ENCODE measurements around the gene ADRM1.

Gene ADRM1

GRCh38 chr20:62287759-62288534 lies 14.8 kb upstream of the ADRM1 start:
- DNase-seq (ENCODE audit: low spot score): no peak
- in situ Hi-C loops (cut with MboI; ENCODE audit: low sequenced_read_pairs, unreplicated experiment): no loop called here

GRCh38 chr20:62288535-62289105 lies 14.2 kb upstream of the ADRM1 start:
- DNase-seq (ENCODE audit: low spot score): no peak
- no peak for TF ChIP-seq CTCF (IDR thresholded peaks at IDR 0.05; ENCODE audit: borderline replicate concordance, control extremely low read depth, extremely low read depth, insufficient read depth, missing control alignments)
- in situ Hi-C loops (cut with MboI; ENCODE audit: low sequenced_read_pairs, unreplicated experiment): no loop called here

More at GRCh38 chr20:62287759-62288534, 14.8 kb upstream of the ADRM1 start:
- TF ChIP-seq CTCF (IDR thresholded peaks at IDR 0.05; ENCODE audit: borderline replicate concordance, control extremely low read depth, extremely low read depth, insufficient read depth, missing control alignments): no peak

- TF ChIP-seq CTCF (IDR thresholded peaks at IDR 0.05; ENCODE audit: borderline replicate concordance, control extremely low read depth, extremely low read depth, insufficient read depth, missing control alignments): no peak
- in situ Hi-C loops (cut with MboI; ENCODE audit: low sequenced_read_pairs, unreplicated experiment): no loop called here
- DNase-seq (ENCODE audit: low spot score): no peak
Observed at GRCh38 chr20:62289131-62289530, 13.7 kb upstream of the ADRM1 start.

GRCh38 chr20:62289898-62290297 lies 12.9 kb upstream of the ADRM1 start:
- DNase-seq (ENCODE audit: low spot score): no peak
- in situ Hi-C loops (cut with MboI; ENCODE audit: low sequenced_read_pairs, unreplicated experiment): no loop called here
- no peak for TF ChIP-seq CTCF (IDR thresholded peaks at IDR 0.05; ENCODE audit: borderline replicate concordance, control extremely low read depth, extremely low read depth, insufficient read depth, missing control alignments)

- in situ Hi-C loops (cut with MboI; ENCODE audit: low sequenced_read_pairs, unreplicated experiment): no loop called here
- no peak for TF ChIP-seq CTCF (IDR thresholded peaks at IDR 0.05; ENCODE audit: borderline replicate concordance, control extremely low read depth, extremely low read depth, insufficient read depth, missing control alignments)
- DNase-seq (ENCODE audit: low spot score): no peak
Observed at GRCh38 chr20:62291251-62292066, 11.3 kb upstream of the ADRM1 start.

- TF ChIP-seq CTCF (IDR thresholded peaks at IDR 0.05; ENCODE audit: borderline replicate concordance, control extremely low read depth, extremely low read depth, insufficient read depth, missing control alignments): no peak
- in situ Hi-C loops (cut with MboI; ENCODE audit: low sequenced_read_pairs, unreplicated experiment): no loop called here
- no peak for DNase-seq (ENCODE audit: low spot score)
Observed at GRCh38 chr20:62292108-62292507, 10.7 kb upstream of the ADRM1 start.
